ENCODE results near the gene FAM124A.

Gene FAM124A

GRCh38 chr13:51244637-51245405 is 22.6 kb downstream of the FAM124A start:
- DNase-seq, result no peak

GRCh38 chr13:51245583-51245982 is 23.4 kb downstream of the FAM124A start:
- DNase-seq, result no peak

GRCh38 chr13:51246025-51246417 is 23.8 kb downstream of the FAM124A start:
- no peak for DNase-seq

- DNase-seq, result no peak
These were observed 24.4 kb downstream of the FAM124A start for GRCh38 chr13:51246418-51247277.

GRCh38 chr13:51249255-51249654 is 27.1 kb downstream of the FAM124A start:
- DNase-seq, result no peak

GRCh38 chr13:51249770-51250741 is 27.9 kb downstream of the FAM124A start:
- no peak for DNase-seq

GRCh38 chr13:51251480-51251879 is 29.3 kb downstream of the FAM124A start:
- DNase-seq, result no peak

GRCh38 chr13:51252954-51253532 is 30.8 kb downstream of the FAM124A start:
- DNase-seq, result no peak

GRCh38 chr13:51255556-51255955 is 33.4 kb downstream of the FAM124A start:
- no peak for DNase-seq

GRCh38 chr13:51257187-51257586 is 35.0 kb downstream of the FAM124A start:
- no peak for DNase-seq

GRCh38 chr13:51258612-51259548 is 36.7 kb downstream of the FAM124A start:
- peak; percentile 16 for DNase-seq

- DNase-seq, result no peak
These were observed 38.0 kb downstream of the FAM124A start for GRCh38 chr13:51260154-51260553.

- no peak for DNase-seq
These were observed 39.5 kb downstream of the FAM124A start for GRCh38 chr13:51261610-51262249.

GRCh38 chr13:51262501-51263211 is 40.5 kb downstream of the FAM124A start:
- DNase-seq, result no peak

GRCh38 chr13:51266642-51267041 is 44.4 kb downstream of the FAM124A start:
- DNase-seq, result no peak

GRCh38 chr13:51267622-51268021 is 45.4 kb downstream of the FAM124A start:
- DNase-seq, result no peak

GRCh38 chr13:51269039-51269438 is 46.8 kb downstream of the FAM124A start:
- no peak for DNase-seq

- DNase-seq, result no peak
These were observed 48.6 kb downstream of the FAM124A start for GRCh38 chr13:51270623-51271415.

GRCh38 chr13:51271528-51272085 is 49.4 kb downstream of the FAM124A start:
- DNase-seq, result no peak
